Measurements from ENCODE around the gene JMJD7.

Gene JMJD7

DNA sequence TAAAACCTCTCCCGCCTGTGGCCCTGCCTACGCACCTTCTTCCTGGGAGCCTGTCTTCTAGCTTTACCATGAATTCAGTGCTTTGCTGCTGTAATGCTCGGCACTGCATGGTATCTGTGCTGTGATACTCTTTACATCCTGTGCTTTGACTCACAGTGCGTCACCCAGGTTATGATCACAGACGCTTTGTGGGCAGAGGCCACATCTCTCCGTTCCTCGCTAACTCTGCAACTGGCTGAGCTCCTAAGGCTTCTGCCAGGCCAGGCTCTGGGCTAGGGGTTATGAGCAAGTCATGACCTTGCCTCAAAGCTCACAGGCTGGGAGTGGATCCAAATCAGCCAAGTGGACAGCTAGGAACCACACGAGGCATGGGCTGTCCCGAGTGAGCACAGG, 42.8 kb downstream of the JMJD7 start:
- no peak overlapping the region for H2AK5ac ChIP-seq (ENCODE audit: low read length)
- no peak overlapping the region for H4K91ac ChIP-seq (ENCODE audit: low read depth, low read length)
- H2BK120ac ChIP-seq (ENCODE audit: insufficient read depth, low read length, poor library complexity): no peak overlapping the region
- no peaks in the 10 kb centered on the region for H3K79me2 ChIP-seq (ENCODE audit: control insufficient read depth, insufficient read depth, low read length, poor library complexity)
- H3K4me2 ChIP-seq (ENCODE audit: low read length): no peak overlapping the region
- H3K27ac ChIP-seq (ENCODE audit: low read depth, low read length): no peak overlapping the region
- H3K36me3 ChIP-seq (ENCODE audit: control insufficient read depth in 1 of 2, insufficient read depth in 2 of 2, low read length in 2 of 2): no peaks in the 10 kb centered on the region
- no peak overlapping the region for H3K9ac ChIP-seq (ENCODE audit: low read length)
- peaks cover 2 to 12% of the 10 kb centered on the region in 2 experiments for H3K4me1 ChIP-seq (ENCODE audit: control insufficient read depth in 1 of 2, insufficient read depth in 2 of 2, low read length in 2 of 2)
- H3K4me3 ChIP-seq (ENCODE audit: low read depth, low read length): no peak overlapping the region
- H3K27me3 ChIP-seq (ENCODE audit: insufficient read depth, low read length): no peaks in the 10 kb centered on the region
- no peak overlapping the region for H3K18ac ChIP-seq (ENCODE audit: low read length)
- H2AFZ ChIP-seq (ENCODE audit: insufficient read depth, low read length, poor library complexity): no peak overlapping the region
- DNase-seq: no peak
- H2BK5ac ChIP-seq (ENCODE audit: low read depth, low read length, poor library complexity): no peak overlapping the region
- H3K79me1 ChIP-seq (ENCODE audit: low read length): no peaks in the 10 kb centered on the region
- H3K4ac ChIP-seq (ENCODE audit: low read depth, low read length): no peak overlapping the region
- H3K14ac ChIP-seq (ENCODE audit: low read length): no peak overlapping the region
- no CpG with 5 or more reads among the region's 9 CpGs for WGBS (ENCODE audit: extremely low coverage, insufficient coverage, insufficient read length)
- no peak overlapping the region for H4K12ac ChIP-seq (ENCODE audit: low read depth, low read length)
- H4K8ac ChIP-seq (ENCODE audit: low read depth, low read length): no peak overlapping the region
- H3K23ac ChIP-seq (ENCODE audit: low read length): no peak overlapping the region
- no peak overlapping the region for H2BK12ac ChIP-seq (ENCODE audit: low read length)
- H3K9me3 ChIP-seq (ENCODE audit: insufficient read depth, low read depth, low read length): peaks cover 2% of the 10 kb centered on the region

DNA sequence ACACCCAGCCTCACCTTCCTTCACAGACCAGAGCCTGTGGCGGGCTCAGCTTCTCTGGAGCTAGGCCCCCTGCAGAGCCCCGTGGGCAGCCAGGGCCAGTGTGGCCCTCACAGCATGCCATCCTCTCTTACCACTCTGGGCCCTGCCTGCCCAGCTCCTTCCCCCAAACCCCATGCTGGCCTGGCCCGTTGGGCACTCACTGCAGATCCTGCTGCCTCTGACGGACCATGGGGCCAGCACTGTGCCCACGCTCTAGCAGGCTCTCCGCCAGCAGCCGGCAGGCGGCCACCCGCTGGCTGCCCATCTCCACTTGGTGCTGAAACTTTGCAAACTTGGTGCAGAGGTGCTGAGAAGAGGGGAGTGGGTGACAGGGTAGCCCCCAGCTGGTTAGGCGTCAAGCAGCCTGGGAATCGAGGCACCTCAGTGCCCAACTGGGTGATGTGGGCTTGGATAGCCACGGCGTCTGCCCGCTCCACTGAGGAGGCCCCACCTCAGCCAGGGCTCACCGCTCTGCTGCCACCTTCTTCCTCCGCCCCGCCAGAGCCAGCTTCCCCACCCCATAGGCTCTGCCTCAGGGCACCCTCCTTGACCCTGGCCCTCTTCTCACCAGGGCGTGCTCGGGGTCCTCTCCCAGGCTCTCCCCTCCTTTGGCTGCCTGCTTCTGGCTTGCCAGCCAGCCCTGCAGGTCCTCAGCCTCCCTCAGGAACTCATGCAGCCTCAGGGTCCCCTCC, 43.4 kb downstream of the JMJD7 start:
- H3K79me2 ChIP-seq (ENCODE audit: control insufficient read depth, insufficient read depth, low read length, poor library complexity): no peaks in the 10 kb centered on the region
- DNase-seq: no peak
- H3K18ac ChIP-seq (ENCODE audit: low read length): no peak overlapping the region
- H3K36me3 ChIP-seq (ENCODE audit: control insufficient read depth in 1 of 2, insufficient read depth in 2 of 2, low read length in 2 of 2): no peaks in the 10 kb centered on the region
- no CpG with 5 or more reads among the region's 19 CpGs for WGBS (ENCODE audit: extremely low coverage, insufficient coverage, insufficient read length)
- no peak overlapping the region for H3K14ac ChIP-seq (ENCODE audit: low read length)
- H2AFZ ChIP-seq (ENCODE audit: insufficient read depth, low read length, poor library complexity): no peak overlapping the region
- H2AK5ac ChIP-seq (ENCODE audit: low read length): no peak overlapping the region
- peaks cover 2% of the 10 kb centered on the region for H3K9me3 ChIP-seq (ENCODE audit: insufficient read depth, low read depth, low read length)
- H3K4me1 ChIP-seq (ENCODE audit: control insufficient read depth in 1 of 2, insufficient read depth in 2 of 2, low read length in 2 of 2): peaks cover 1 to 6% of the 10 kb centered on the region in 2 experiments
- H3K23ac ChIP-seq (ENCODE audit: low read length): no peak overlapping the region
- H3K27me3 ChIP-seq (ENCODE audit: insufficient read depth, low read length): no peaks in the 10 kb centered on the region
- no peak overlapping the region for H3K27ac ChIP-seq (ENCODE audit: low read depth, low read length)
- H4K91ac ChIP-seq (ENCODE audit: low read depth, low read length): no peak overlapping the region
- no peak overlapping the region for H3K4ac ChIP-seq (ENCODE audit: low read depth, low read length)
- no peak overlapping the region for H2BK12ac ChIP-seq (ENCODE audit: low read length)
- no peak overlapping the region for H3K9ac ChIP-seq (ENCODE audit: low read length)
- H3K79me1 ChIP-seq (ENCODE audit: low read length): no peaks in the 10 kb centered on the region
- H2BK5ac ChIP-seq (ENCODE audit: low read depth, low read length, poor library complexity): no peak overlapping the region
- no peak overlapping the region for H2BK120ac ChIP-seq (ENCODE audit: insufficient read depth, low read length, poor library complexity)
- H4K12ac ChIP-seq (ENCODE audit: low read depth, low read length): no peak overlapping the region
- no peak overlapping the region for H3K4me3 ChIP-seq (ENCODE audit: low read depth, low read length)
- H4K8ac ChIP-seq (ENCODE audit: low read depth, low read length): no peak overlapping the region
- H3K4me2 ChIP-seq (ENCODE audit: low read length): no peak overlapping the region

DNA sequence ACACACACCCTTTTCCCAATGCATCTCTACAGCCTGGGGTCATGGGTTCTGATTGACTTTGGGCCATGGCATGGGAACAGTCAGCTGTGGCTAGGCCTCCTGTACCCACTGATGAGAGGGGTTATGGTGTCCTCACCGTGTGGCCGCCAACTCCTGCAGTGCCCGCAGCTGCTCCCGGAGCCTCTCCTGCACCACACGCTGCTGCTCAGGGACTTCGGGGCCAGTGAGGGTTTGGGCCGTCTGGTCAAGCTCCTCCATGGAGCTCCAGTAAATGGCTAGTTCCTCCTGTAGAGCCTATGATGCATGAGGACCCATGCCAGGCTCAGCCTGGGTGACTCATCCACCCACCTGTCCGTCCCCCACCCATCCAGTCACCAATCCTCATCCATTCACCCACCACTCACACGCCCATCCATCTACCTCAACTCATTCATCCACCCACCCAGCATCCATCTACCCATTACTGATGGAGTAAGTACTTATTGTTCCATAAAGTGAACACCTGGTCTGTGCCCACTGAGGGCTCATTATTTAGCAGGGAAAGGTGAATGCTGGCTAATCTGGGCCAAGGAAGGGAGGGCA, 44.4 kb downstream of the JMJD7 start:
- no peak overlapping the region for H3K9ac ChIP-seq (ENCODE audit: low read length)
- DNase-seq: no peak
- H2BK12ac ChIP-seq (ENCODE audit: low read length): no peak overlapping the region
- H3K14ac ChIP-seq (ENCODE audit: low read length): no peak overlapping the region
- no peaks in the 10 kb centered on the region for H3K36me3 ChIP-seq (ENCODE audit: control insufficient read depth in 1 of 2, insufficient read depth in 2 of 2, low read length in 2 of 2)
- H3K4me3 ChIP-seq (ENCODE audit: low read depth, low read length): no peak overlapping the region
- H2BK5ac ChIP-seq (ENCODE audit: low read depth, low read length, poor library complexity): no peak overlapping the region
- no peak overlapping the region for H2AFZ ChIP-seq (ENCODE audit: insufficient read depth, low read length, poor library complexity)
- no peak overlapping the region for H3K4me2 ChIP-seq (ENCODE audit: low read length)
- no peak overlapping the region for H2AK5ac ChIP-seq (ENCODE audit: low read length)
- H3K4me1 ChIP-seq (ENCODE audit: control insufficient read depth in 1 of 2, insufficient read depth in 2 of 2, low read length in 2 of 2): no peaks in the 10 kb centered on the region
- H3K79me1 ChIP-seq (ENCODE audit: low read length): no peaks in the 10 kb centered on the region
- no peak overlapping the region for H4K8ac ChIP-seq (ENCODE audit: low read depth, low read length)
- no peak overlapping the region for H2BK120ac ChIP-seq (ENCODE audit: insufficient read depth, low read length, poor library complexity)
- peaks cover 2% of the 10 kb centered on the region for H3K9me3 ChIP-seq (ENCODE audit: insufficient read depth, low read depth, low read length)
- no peak overlapping the region for H3K18ac ChIP-seq (ENCODE audit: low read length)
- H4K91ac ChIP-seq (ENCODE audit: low read depth, low read length): no peak overlapping the region
- no peaks in the 10 kb centered on the region for H3K79me2 ChIP-seq (ENCODE audit: control insufficient read depth, insufficient read depth, low read length, poor library complexity)
- H3K23ac ChIP-seq (ENCODE audit: low read length): no peak overlapping the region
- H3K27ac ChIP-seq (ENCODE audit: low read depth, low read length): no peak overlapping the region
- no peak overlapping the region for H4K12ac ChIP-seq (ENCODE audit: low read depth, low read length)
- H3K4ac ChIP-seq (ENCODE audit: low read depth, low read length): no peak overlapping the region
- WGBS (ENCODE audit: extremely low coverage, insufficient coverage, insufficient read length): 100% methylated on average over 1 of the region's 9 CpGs
- H3K27me3 ChIP-seq (ENCODE audit: insufficient read depth, low read length): no peaks in the 10 kb centered on the region

DNA sequence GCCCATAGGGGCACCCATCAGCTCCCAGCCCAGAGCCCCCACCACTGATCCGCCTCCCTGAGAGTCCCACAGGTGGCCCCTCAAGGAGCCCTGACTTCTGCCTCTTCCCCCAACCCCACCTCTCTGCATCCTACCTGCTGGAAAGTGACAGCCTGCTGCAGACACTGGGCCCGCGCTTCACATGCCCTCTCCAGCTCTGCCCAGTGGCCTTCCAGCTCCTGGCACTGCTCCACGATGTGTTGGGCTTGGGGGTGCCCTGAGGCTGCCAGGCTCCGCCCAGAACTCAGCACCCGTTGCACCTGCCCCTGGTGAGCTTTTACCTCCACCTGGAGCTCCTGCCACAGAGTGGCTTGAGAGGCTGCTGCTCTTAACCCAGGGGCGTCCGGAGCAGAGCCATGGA, 45.8 kb downstream of the JMJD7 start:
- Histone ChIP-seq H4K91ac (ENCODE audit: low read depth, low read length) (no peak overlapping the region), H3K79me2 (ENCODE audit: control insufficient read depth, insufficient read depth, low read length, poor library complexity) (no peaks in the 10 kb centered on the region), H3K79me1 (ENCODE audit: low read length) (no peaks in the 10 kb centered on the region), H3K23ac (ENCODE audit: low read length) (no peak overlapping the region), H3K14ac (ENCODE audit: low read length) (no peak overlapping the region), H3K9me3 (ENCODE audit: insufficient read depth, low read depth, low read length) (peaks cover 2% of the 10 kb centered on the region), H3K9ac (ENCODE audit: low read length) (no peak overlapping the region), H2BK5ac (ENCODE audit: low read depth, low read length, poor library complexity) (no peak overlapping the region), H2BK120ac (ENCODE audit: insufficient read depth, low read length, poor library complexity) (no peak overlapping the region), H2AK5ac (ENCODE audit: low read length) (no peak overlapping the region), H3K4ac (ENCODE audit: low read depth, low read length) (no peak overlapping the region), H3K27me3 (ENCODE audit: insufficient read depth, low read length) (no peaks in the 10 kb centered on the region), H4K12ac (ENCODE audit: low read depth, low read length) (no peak overlapping the region), H2AFZ (ENCODE audit: insufficient read depth, low read length, poor library complexity) (no peak overlapping the region), H3K18ac (ENCODE audit: low read length) (no peak overlapping the region), H3K36me3 (ENCODE audit: control insufficient read depth in 1 of 2, insufficient read depth in 2 of 2, low read length in 2 of 2) (no peaks in the 10 kb centered on the region), H3K27ac (ENCODE audit: low read depth, low read length) (no peak overlapping the region), H3K4me1 (ENCODE audit: control insufficient read depth in 1 of 2, insufficient read depth in 2 of 2, low read length in 2 of 2) (no peaks in the 10 kb centered on the region), H4K8ac (ENCODE audit: low read depth, low read length) (no peak overlapping the region), H3K4me2 (ENCODE audit: low read length) (no peak overlapping the region), H3K4me3 (ENCODE audit: low read depth, low read length) (no peak overlapping the region), H2BK12ac (ENCODE audit: low read length) (no peak overlapping the region)
- WGBS (ENCODE audit: extremely low coverage, insufficient coverage, insufficient read length): no CpG with 5 or more reads among the region's 8 CpGs
- DNase-seq: no peak

Measured in trophoblast cell (in vitro differentiated cells and primary cell).